Measurements from ENCODE around the gene GTF3C5. TPM values are rescaled to one million over a fixed set of nuclear protein-coding genes. Genes with fewer than 3 reads are reported as not detected.
A peak's percentile ranks its signal among the peaks of the same experiment; 100 is the strongest.

Gene GTF3C5
- total and polyA plus RNA-seq, 8 donors: 25.7 to 85.2 (median 45.4) TPM

GRCh38 chr9:133045132-133045531 lies 14.3 kb downstream of the GTF3C5 start:
- no peak for DNase-seq

GRCh38 chr9:133046196-133046899 lies 15.6 kb downstream of the GTF3C5 start:
- peaks cover 71 to 100% (median 99%) of the 10 kb centered on the region in 4 donors for H3K36me3 ChIP-seq
- no peak overlapping the region for H3K4me3 ChIP-seq
- TF ChIP-seq POLR2A (IDR thresholded peaks at IDR 0.05) (no peak), CTCF (IDR thresholded peaks at IDR 0.05) (no peak), EP300 (IDR thresholded peaks at IDR 0.05) (no peak), POLR2AphosphoS5 (IDR thresholded peaks at IDR 0.05) (no peak)
- intact Hi-C loops (cut with DNase I; ENCODE audit: low total_unique reads): loop anchor here (10.0 kb wide), 1 partner anchor 98 kb away; no protein-coding TSS in a partner anchor
- no peaks in the 10 kb centered on the region for H3K9me3 ChIP-seq
- WGBS, 5 donors: 90 to 96% (median 95%) methylated on average over 9 of the region's 9 CpGs
- no peak overlapping the region for H3K27ac ChIP-seq
- no peak for DNase-seq
- no peaks in the 10 kb centered on the region for H3K27me3 ChIP-seq
- peaks cover 9 to 15% (median 13%) of the 10 kb centered on the region in 4 donors for H3K4me1 ChIP-seq

More at GRCh38 chr9:133045132-133045531, 14.3 kb downstream of the GTF3C5 start:
- 92 to 97% (median 94%) methylated on average over 15 of the region's 15 CpGs for WGBS, 5 donors
- H3K4me1 ChIP-seq: peaks cover under 1 to 2% (median 2%) of the 10 kb centered on the region in 4 donors
- TF ChIP-seq POLR2AphosphoS5 (IDR thresholded peaks at IDR 0.05) (no peak), CTCF (IDR thresholded peaks at IDR 0.05) (no peak), POLR2A (IDR thresholded peaks at IDR 0.05) (no peak)
- no peaks in the 10 kb centered on the region for H3K27me3 ChIP-seq
- H3K27ac ChIP-seq: no peak overlapping the region
- no peaks in the 10 kb centered on the region for H3K9me3 ChIP-seq
- intact Hi-C loops (cut with DNase I; ENCODE audit: low total_unique reads): loop anchor here (10.0 kb wide), 1 partner anchor 100 kb away; no protein-coding TSS in a partner anchor
- H3K36me3 ChIP-seq: peaks cover 63 to 93% (median 88%) of the 10 kb centered on the region in 4 donors
- H3K4me3 ChIP-seq: no peak overlapping the region

GRCh38 chr9:133046900-133047295 lies 16.1 kb downstream of the GTF3C5 start:
- intact Hi-C loops (cut with DNase I; ENCODE audit: low total_unique reads): loop anchor here (10.0 kb wide), 1 partner anchor 98 kb away; no protein-coding TSS in a partner anchor
- WGBS, 5 donors: 85 to 97% (median 94%) methylated on average over 7 of the region's 7 CpGs

GRCh38 chr9:133048595-133048994 lies 17.8 kb downstream of the GTF3C5 start:
- peak; percentile 60 to 71 for DNase-seq
- H3K36me3 ChIP-seq: peaks cover 72 to 100% (median 100%) of the 10 kb centered on the region in 4 donors
- intact Hi-C loops (cut with DNase I; ENCODE audit: low total_unique reads): loop anchor here (10.0 kb wide), 1 partner anchor 96 kb away; no protein-coding TSS in a partner anchor

More at GRCh38 chr9:133046900-133047295, 16.1 kb downstream of the GTF3C5 start:
- Histone ChIP-seq H3K27me3 (no peaks in the 10 kb centered on the region), H3K9me3 (no peaks in the 10 kb centered on the region), H3K4me1 (peaks cover 13 to 20% (median 15%) of the 10 kb centered on the region in 4 donors), H3K36me3 (peaks cover 72 to 100% (median 100%) of the 10 kb centered on the region in 4 donors), H3K27ac (no peak overlapping the region), H3K4me3 (no peak overlapping the region)
- TF ChIP-seq EP300 (IDR thresholded peaks at IDR 0.05): no peak
- TF ChIP-seq POLR2AphosphoS5 (IDR thresholded peaks at IDR 0.05): no peak
- no peak for TF ChIP-seq CTCF (IDR thresholded peaks at IDR 0.05)
- TF ChIP-seq POLR2A (IDR thresholded peaks at IDR 0.05): no peak
- DNase-seq: no peak

More at GRCh38 chr9:133048595-133048994, 17.8 kb downstream of the GTF3C5 start:
- peak overlapping the region in 1 of 5 donors; percentile 17 for H3K27ac ChIP-seq
- WGBS, 5 donors: 28 to 50% (median 41%) methylated on average over 4 to 5 of the region's 5 CpGs
- H3K9me3 ChIP-seq: no peaks in the 10 kb centered on the region
- TF ChIP-seq EP300 (IDR thresholded peaks at IDR 0.05) (no peak), CTCF (IDR thresholded peaks at IDR 0.05) (peak in 3 of 7 experiments; percentile 14 to 40 (median 22))
- H3K27me3 ChIP-seq: no peaks in the 10 kb centered on the region
- peaks cover 13 to 20% (median 15%) of the 10 kb centered on the region in 4 donors for H3K4me1 ChIP-seq
- H3K4me3 ChIP-seq: no peak overlapping the region

Measured in stomach (tissue), 9 donors.